ENCODE measurements around the gene PAPPA.

The PAPPA gene

DNA sequence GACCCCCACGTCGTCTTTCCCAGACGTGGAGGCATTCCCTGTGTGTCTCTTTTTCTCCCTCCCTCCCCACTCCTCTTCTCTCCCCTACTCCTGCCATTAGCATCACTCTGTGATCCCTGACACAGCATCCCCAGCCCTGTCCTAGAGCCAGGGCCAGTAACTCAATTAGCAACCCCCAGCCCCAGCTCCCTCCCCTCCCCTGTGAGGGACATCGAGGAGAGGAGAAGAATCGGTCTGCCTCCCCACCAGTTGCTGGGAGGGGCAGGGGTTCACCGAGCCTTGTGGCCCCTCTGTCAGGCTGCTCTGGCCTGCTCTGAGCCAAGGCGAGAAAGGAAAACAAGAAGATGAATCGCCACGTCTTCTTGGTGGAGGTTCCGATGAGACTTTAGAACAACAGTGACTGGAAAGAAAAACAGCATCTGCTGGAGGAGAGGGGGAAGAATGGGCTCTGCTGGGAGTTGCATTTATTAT, 123.1 kb downstream of the PAPPA start:
- no peak for DNase-seq (ENCODE audit: low read depth)

DNA sequence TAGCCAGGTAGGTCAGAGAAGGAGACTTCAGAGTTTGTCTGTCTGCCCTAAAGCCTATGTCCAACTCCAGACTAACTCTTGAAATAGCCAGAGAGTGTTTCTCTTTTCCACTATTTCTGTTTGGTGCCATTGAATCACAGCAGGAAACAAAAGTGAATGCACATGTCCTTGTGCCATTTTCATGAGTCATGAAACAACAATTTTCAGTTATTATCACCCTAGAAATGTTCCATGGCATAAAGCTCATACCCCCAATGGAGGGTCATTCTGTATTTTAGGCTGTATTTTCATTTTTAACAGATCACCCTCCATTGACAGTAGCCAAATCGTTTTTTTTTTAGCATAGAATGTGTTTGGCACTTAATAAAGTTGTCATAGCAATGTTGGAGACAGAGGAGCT, 124.7 kb downstream of the PAPPA start:
- DNase-seq (ENCODE audit: low read depth) = no peak

DNA sequence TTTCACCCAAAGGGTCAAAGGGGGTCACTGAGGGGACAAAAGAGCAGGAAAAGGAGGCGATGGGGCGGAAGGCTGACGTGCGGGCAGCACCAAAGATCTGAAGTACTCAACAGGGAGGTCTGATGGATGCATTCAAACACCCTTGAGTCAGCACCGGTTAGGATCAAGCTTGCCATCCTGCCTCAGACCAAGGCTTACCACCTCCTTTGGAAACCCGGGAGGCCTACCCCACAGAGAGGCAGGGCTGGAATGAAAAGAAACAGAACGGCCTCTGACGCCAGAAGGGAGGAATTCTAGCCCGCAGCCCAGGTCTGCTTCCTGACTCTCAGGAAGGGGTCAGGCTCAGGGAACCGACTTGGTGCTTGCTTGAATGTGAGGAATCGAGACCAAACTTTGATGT, 125.6 kb downstream of the PAPPA start:
- DNase-seq (ENCODE audit: low read depth) = no peak

DNA sequence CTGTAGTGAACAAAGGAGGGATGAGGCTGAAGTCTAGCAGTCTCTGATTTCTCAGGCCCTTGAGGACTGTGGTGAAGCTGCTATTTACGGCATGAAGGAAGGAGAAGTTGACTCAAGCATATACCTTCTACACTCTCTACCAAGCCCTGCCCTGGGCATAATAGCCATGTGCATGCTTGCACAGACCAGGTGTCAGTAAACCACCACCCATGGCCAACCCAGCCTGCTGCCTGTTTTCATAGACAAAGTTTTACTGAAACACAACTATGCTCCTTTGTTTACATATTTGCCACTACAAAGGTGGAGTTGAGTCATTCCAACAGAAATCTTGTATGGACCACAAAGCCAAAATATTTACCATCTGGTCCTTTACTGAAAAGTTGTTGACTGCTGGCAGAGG, 126.9 kb downstream of the PAPPA start:
- DNase-seq (ENCODE audit: low read depth) = no peak

DNA sequence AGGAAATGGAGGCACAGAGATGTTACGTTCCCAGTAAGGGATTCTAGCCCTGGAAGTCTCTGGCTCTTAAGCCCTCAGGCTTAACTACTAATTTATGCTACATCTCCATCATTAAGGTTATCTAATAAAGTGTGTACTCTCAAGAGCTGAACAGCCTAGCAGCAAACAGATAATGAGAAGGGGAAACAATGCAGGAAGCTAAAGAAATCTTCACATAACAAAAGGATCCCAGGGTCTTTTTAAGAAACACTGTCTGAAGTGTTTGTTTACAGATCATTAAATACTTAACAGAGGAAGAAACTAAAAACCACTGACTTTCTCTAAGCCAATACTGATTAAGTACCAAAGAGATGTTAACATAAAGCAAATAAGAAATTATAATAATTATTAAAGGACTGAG, 129.0 kb downstream of the PAPPA start:
- DNase-seq (ENCODE audit: low read depth) = no peak

DNA sequence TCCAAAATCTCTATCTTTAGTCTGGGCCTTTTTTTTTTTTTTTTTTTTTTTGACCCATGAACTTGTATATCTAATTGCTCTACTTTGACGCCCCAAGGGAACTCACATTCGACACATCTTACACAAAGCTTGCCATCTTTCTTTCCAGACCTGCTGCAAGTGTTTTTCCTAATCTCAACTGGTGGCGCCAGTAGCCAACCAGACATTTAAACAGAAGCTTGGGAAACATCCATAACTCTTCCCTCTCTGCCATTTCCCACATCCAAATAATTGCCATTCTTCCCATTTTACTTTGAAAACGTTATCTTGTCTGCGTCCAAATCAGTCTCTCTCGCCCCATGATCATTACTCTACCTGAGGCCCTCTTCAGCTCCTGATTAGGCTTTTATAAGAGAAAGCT, 130.9 kb downstream of the PAPPA start:
- DNase-seq (ENCODE audit: low read depth) = no peak

DNA sequence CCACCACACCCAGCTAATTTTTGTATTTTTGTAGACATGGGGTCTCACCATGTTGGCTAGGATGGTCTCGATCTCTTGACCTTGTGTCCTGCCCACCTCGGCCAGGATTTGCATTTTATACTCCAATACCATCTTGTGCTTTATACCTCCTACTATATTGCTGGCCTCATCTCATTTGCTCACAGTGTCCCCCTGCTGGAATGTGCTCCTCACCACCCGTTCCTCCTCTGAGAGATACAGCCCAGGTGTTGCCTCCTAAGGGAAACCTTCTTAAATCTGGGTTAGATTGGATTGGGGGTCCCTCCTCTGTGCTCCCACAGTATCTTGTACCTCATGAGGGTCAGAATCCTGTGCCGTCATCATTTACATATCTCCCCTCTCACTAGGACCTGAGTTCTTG, 131.7 kb downstream of the PAPPA start:
- no peak for DNase-seq (ENCODE audit: low read depth)

DNA sequence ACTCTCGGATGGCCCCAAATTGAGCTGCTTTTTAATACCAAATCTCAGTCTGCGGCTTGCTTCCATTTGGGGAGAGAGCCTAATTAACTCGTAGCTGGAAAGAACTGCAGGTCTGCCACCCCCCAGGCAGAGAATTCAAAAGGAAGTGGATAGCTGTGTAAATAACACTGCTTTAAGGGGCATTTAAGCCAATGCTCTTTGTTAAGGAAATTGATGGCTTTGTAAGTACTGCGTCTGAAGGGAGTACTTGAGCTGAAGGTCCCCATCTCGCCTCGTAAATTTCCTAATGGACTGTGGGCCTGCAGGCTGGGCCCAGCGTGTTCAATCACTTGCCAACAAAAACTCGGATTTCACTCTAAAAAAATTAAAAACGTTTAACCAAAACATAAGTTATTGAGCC, 132.7 kb downstream of the PAPPA start:
- no peak for DNase-seq (ENCODE audit: low read depth)

DNA sequence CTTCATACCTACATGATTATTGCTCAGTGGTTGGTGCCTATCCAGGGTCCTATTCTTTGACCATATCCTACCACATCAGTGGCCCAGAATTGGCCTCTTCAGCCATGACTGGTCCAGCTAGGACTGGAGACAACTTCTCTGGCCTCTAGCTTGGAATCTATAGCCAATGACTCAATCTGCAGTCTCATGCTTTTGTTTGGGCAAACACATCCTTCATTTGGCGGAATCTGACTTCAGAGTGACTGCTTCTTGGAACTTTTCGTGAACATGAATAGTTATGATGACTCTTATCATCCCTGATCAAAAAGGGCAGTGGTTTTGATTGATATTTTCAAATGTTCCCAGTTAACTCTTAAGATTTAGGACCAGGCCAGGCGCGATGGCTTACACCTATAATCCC, 134.1 kb downstream of the PAPPA start:
- DNase-seq (ENCODE audit: low read depth) = peak; percentile 50

DNA sequence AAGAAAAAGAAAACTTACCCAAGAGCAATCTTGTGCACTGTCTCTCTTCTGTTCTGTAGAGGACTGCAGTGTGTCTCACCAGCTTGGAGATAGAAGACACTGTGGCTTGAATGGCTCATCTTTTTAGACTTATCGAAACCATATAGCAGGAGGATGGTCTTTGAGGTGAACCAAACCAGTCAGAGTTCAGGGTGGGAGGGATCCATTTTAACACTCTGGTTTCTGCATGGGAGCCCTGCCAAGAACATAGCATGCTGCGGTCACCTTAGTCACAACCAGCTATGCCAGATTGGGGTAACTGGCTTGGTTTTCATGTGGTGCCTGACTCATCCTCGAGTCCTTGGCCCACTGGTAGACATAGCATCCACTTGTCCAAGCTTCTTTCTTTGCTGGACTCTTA, 135.1 kb downstream of the PAPPA start:
- peak; percentile 94 for DNase-seq (ENCODE audit: low read depth)

DNA sequence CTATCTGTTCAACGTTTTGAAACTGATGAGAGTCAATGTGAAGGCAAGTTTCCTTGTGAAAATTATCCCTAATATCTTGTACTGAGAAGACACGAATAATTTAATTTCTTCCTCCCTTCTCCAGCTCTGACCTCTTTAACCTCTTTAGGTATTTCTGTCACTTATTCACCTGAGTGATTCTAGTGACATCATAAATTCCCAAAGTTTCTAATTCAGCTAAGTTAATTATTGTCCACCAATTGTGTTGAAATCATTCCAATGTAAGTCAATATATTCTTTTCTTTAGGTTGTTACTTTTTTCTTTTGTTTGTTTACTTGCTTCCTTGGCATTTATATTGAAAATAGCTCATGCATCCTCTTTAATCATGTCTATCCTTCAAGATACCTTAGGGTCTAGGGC, 143.8 kb downstream of the PAPPA start:
- DNase-seq (ENCODE audit: low read depth) = no peak

DNA sequence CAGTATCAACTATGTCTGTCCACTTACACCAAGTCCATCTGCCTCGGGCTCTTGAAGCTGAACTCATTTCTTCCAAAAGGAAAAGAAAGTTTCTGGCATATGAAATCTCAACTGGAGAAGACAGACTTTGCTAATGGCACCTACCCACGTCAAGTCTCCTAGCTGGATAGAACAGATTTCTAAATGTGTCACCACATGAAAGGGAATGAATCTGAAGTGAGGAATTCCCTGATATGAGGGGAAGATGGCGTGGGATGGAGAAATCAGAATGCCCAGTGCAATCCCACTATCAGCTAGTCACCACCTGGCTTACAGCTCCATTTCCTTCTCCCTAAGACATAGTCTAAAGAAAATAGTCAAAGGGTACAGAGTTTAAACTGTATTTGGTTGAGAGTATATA, 144.7 kb downstream of the PAPPA start:
- no peak for DNase-seq (ENCODE audit: low read depth)

DNA sequence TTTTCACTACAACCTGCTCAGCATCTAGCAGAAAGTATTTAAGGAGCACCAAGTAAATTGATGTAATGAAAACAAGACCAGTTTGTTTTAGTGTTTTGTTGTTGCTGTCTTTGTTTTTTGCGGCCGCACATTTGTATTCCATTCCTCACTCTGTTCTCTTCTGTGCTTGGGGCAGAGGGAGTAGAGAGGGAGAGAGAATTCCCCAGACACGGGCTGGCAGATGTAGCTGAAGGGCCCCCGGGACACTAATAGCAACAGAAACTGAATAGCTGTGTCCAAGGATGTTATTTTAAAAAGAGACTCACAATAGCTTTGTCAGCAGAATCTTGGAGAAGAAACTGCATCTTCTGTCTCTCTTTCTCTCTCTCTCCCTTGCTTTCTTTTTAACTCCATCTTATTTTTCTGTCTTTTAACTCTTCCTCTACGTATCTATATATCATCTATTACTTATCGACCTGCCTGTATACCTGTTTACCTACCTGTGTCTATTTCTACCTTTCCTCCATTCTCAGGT, 145.3 kb downstream of the PAPPA start:
- no peak for DNase-seq (ENCODE audit: low read depth)

DNA sequence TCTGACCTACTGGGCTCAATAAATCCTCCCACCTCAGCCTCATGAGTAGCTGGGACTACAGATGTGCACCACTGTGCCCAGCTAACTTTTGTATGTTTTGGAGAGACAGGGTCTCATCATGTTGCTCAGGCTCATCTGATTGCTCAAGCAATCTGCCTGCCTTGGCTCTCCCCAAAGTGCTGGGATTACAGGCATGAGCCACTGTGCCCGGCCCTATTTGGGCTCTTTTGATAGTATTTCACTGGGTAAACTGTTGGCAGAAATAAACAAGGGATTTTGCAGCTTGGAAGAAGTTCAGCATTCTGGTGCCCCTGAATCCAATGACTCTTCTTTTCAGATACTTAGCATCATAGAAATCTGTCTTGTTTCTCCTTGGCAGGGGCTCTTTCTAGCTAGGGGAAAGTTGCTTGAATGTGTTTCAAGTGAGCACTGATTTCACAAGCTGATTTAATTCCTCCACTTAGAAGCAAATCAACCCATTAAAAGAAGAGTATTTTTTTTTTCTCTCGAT, 146.8 kb downstream of the PAPPA start:
- DNase-seq (ENCODE audit: low read depth) = no peak

DNA sequence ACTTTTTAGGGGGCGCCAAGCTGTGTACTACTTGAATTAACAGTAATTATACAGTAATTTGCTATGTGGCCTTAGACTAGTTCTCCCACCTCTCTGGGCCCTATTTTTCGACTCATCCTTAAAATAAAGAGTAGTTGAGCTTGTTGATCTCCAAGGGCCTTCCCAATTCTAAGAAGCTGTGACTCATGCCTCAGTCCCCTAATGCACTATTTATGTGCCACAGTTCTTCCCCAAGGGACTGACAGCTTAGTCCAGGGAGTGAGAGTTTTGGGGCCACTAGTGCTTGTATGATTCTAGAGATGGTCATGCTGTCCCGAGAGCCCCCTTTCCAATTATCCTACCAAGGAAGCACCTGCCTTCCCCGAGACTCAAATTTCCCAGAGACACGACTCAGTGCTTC, 149.7 kb downstream of the PAPPA start:
- DNase-seq (ENCODE audit: low read depth) = no peak

DNA sequence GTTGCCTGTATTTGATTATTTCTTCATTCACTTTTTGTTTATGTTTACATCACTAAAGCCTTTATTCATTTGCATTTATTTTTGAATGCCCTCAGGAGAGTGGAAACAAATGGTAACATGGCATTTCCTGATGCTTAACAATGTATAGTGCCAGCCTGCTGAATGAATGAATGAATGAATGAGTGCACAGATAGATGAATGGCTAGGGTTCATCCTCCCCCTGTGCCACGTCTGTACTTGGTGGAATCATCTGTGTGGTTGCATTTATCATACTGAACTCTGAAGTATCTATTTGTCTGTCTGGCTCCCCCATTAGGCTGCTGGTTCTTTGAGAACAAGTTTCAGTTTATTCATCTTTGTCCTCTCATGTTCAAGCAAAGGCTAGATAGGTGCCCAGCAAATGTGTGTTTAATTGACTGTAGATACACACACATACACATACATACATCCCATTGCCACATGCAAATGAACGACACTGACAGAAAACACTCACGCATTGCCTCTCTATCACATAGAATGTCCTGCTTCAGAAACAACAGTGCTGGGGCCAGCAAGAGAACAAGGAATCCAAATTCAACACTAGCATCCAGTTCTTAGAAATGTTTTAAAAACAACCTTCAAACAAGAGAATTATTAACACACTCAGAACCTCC, 150.4 kb downstream of the PAPPA start:
- DNase-seq (ENCODE audit: low read depth) = no peak

DNA sequence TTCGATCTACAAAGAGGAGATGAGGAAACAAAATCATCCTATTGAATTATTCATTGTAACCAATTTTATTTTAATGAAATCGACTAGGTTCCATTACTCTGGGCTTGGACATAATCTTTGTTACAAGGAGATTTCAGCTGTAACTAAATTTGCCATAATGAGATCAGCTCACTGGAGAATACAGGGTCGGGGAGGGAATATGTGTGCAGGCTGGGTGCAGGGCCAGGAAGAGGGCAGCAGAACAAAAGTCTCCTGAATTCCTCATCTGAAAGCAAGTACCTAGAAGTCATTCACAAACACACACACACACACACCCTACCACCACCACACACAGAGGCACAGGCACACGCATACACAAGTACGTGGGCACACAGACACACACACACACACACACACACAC, 151.2 kb downstream of the PAPPA start:
- no peak for DNase-seq (ENCODE audit: low read depth)

DNA sequence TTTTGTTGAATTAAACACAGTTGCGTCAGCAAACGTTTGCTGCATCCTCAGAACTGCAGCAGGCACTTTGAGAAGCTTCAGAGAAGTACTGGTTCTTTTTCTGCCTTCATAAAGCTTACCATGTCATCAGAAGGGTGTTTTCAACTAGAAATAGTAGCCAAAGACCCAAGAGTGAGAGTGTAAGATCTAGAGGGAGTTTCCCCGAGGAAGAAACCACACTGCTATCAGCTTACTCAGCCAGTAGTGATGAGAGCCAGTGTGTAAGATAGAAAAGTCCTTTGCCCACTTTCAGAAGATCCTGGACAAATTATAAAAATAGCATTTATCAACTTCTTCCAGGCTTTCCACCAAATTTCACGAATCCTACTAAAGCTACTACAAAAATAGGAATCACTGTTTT, 154.5 kb downstream of the PAPPA start:
- no peak for DNase-seq (ENCODE audit: low read depth)

DNA sequence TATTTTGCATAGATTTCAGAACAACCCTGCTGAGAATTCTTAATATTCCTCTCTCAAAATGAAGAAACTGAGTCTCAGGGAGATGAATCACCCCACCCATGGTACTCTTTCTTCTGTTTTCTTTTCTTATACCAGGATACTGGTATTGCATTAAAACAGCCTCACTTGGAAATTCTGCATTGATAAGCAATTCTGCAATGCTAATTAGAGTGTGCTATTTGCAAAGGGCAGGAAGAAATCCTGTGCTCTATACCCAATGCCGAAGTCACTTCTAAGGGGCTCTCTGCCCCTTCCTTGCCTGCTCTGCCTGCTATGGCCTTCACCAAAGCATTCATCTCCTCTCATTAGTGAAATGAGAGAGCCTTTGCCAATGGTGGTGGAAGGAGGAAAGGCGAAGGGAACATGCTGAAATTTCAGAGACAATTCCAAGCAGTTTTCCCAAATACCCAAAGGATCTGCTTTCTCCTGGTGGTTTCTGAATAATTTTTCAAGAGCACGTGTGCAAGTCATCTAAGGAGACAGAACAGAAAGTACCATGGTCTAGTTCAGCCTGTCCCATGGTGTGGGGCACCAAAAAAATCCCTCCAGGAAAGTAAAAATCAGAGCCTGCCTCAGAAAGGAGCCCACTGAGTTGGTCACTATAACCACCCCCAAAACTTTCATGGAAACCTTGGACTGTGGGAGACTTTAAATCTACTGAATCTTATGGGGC, 156.5 kb downstream of the PAPPA start:
- DNase-seq (ENCODE audit: low read depth) = no peak

DNA sequence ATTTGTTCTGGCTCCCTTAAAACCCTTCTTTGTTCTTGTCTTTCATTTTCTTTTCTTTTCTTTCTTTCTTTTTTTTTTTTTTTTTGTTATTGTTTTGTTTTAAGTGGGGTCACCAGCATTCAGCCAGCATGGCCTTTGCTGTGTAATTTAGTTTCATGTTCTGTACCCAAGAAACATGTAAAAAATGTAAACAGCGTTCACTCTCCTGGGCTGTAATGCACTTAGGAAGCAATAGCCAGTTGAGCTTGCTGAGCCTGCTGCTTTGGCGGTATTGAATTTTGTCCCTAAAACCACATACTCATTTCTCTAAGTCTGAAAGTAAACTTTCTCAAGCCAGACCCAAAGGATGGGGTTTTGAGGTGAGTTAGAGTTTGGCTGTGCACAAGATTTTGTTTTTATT, 158.6 kb downstream of the PAPPA start:
- DNase-seq (ENCODE audit: low read depth) = peak; percentile 63

DNA sequence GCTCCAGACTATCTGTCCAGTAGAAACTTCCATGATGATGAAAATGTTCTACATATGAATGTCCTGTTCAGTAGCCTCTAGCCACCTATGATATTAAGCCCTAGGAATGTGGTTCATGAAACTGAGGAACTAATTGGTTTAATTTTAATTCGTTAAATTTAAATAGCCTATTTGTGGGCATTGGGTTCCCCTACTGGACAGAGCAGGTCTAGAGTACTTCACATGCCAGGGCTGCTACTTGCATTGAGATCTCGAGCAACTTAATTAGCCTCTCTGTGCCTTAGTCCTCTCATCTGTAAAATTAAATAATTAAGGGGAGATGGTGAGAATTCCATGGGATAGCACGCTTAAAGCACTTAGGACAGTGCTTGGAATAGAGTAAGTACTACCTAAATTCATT, 160.0 kb downstream of the PAPPA start:
- no peak for DNase-seq (ENCODE audit: low read depth)

DNA sequence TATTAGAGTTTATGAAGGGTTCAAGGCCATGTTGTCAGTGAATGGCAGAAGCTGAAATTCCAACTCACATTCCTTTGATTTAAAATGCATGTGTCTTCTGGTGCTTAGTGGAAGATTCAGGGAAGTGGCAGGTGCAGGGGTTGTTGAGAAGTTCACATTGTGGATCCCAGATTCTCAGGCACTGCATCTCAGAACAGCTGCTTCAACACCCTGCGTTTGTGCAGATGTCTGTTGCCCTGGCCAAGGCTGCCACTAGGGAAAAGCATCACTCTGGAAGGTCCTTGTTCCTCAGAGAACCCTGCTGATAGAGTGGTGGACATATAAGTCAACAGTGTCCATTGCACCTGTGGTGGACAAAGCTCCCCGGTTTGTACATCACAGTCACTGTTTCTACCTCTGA, 162.7 kb downstream of the PAPPA start:
- DNase-seq (ENCODE audit: low read depth) = no peak

DNA sequence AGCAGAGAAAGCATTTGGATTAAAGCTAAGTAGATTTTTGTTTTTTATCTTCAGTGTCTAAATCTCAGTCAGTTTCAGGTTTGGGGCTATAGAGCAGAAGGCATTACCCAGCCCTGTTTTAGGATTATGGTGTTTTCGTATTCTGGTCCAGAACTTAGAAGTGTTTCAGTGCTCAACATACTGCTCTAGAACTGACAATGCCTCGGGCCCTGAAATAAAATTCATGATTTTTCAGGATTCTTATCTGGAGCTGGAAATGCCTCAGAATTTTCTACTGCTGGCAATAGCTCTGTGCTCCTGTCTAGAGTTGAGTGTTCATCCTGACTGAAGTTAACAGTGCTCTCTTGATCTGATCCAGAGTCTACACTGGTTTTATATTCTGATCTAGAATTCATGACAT, 163.9 kb downstream of the PAPPA start:
- no peak for DNase-seq (ENCODE audit: low read depth)
